GM15510 (cell line): Measurements from ENCODE around the gene OR8S1.

Experiments used
- POLR2A ChIP-seq: IDR thresholded peaks from 3 replicates; pipeline ENCODE4 v1.6.1; 2011; ENCODE audit warnings: borderline replicate concordance; ENCODE audit not compliant: insufficient read length; ENCODE audit errors: extremely low read depth

OR8S1 gene

GRCh38 chr12:48525332-48525731 is at the start of gene OR8S1:
Gene OR8S1, plus strand, starts transcription at chr12:48525632. Its CDS starts 0 bp downstream, at chr12:48525632.
- no peak for TF ChIP-seq POLR2A

GRCh38 chr12:48482198-48482597 is 43.2 kb upstream of the OR8S1 start, which contains the start of gene C12orf54:
Gene C12orf54, plus strand, starts transcription at chr12:48482498. Its CDS starts 799 bp downstream, at chr12:48483297.
- no peak for TF ChIP-seq POLR2A

DNA sequence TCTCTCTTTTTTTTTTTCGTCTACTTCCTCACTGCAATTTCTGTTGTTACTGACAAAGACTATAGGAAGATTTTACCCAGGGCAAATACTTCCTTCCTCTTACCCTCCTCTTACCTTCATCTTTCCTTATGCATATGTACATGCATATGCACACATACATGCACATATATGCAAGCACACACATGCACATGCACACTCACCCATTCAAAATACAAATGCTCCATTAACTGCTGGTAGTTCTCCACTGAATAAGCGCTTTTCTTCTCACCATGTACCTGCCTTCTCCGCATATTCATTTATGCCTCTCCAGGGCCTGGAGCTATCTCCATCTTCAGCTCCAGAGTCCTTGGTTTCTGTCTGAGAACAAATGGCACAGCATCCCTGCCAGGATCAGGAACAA is 42.5 kb upstream of the OR8S1 start:
- TF ChIP-seq POLR2A: no peak

DNA sequence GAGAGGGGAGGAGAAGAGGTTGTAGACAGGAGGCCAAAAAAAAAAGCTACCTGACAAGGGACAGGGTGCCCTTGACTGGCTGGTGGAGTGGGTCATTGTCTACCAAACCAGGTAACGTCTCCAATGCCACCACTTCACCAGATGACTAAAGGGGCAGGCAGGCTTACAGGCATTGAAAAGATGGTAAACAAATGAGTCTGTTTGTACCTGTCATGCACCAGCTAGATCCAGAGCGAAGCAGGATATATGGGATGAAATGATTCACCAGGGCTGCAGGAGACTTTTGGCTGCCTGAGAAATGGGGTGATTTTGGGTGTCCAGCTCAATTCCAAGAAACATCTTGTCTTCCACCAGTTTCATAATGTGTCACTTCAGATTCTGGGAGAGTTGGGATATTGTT is 39.2 kb upstream of the OR8S1 start:
- no peak for TF ChIP-seq POLR2A

DNA sequence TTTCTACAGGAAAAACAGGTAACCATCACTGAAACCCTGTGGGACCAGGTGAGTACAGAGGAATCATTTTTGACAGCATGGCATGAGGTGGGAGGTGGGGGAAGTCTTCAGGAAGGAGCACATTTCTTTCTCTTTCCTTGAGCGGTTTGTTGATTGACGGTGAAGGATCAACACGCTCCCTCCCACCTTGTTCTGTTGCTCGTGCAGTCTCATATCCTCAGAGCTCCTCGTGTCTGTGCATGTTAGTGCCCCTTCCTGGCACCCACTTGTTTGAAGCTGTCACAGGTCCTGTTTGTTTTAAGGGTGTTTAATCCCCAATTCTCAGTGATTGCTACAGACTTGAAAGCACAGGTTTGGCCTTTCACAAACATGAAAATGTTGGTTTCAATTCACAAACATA is 38.8 kb upstream of the OR8S1 start:
- no peak for TF ChIP-seq POLR2A

- no peak for TF ChIP-seq POLR2A
These were observed 36.4 kb upstream of the OR8S1 start for GRCh38 chr12:48489012-48489411.

DNA sequence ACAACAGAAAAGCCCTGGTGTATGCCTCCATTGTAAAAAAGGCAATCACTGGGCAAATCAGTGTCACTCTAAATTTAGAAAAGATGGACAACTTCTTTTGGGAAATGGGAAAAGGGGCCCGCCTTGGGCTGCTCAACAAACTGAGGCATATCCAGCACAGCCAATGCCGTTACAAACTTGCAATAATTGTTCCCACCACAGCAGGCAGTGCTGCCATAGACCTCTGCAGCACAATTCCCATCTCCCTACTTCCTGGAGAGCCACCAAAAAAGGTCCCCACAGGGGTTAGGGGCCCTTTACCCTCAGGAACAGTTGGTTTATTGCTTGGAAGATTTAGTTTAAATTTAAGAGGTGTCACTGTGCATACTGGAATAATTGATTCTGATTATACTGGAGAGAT is 16.4 kb upstream of the OR8S1 start:
- TF ChIP-seq POLR2A: no peak

- no peak for TF ChIP-seq POLR2A
These were observed 15.3 kb upstream of the OR8S1 start for GRCh38 chr12:48510111-48510510.

- TF ChIP-seq POLR2A: no peak
These were observed 12.6 kb upstream of the OR8S1 start for GRCh38 chr12:48512855-48513254.

DNA sequence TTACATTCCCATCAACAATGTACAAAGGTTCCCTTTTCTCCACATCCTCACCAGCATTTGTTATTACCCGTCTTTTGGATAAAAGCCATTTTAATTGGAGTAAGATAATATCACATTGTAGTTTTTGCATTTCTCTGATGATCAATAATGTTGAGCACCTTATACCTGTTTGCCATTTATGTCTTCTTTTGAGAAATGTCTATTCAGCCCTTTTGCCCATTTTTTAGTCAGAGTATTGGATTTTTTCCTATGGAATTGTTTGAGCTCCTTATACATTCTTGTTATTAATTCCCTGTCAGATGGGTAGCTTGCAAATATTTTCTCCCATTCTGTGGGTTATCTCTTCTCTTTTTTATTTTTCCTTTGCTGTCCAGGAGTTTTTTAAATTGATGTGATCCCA is 10.7 kb upstream of the OR8S1 start:
- no peak for TF ChIP-seq POLR2A

GRCh38 chr12:48527891-48528670 is 2.6 kb downstream of the OR8S1 start:
- no peak for TF ChIP-seq POLR2A

DNA sequence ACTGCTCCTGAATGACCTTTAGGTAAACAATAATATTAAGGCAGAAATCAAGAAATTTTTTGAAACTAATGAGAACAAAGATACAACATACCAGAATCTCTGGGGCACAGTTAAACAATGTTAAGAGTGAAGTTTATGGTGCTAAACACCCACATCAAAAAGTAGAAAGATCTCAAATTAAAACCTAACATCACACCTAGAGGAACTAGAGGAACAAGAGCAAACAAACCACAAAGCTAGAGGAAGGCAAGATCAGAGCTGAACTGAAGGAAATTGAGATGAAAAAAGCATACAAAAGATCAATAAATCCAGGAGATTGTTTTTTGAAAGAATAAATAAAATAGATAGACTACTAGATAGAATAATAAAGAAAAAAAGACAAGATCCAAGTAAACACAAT is 7.2 kb downstream of the OR8S1 start:
- no peak for TF ChIP-seq POLR2A

DNA sequence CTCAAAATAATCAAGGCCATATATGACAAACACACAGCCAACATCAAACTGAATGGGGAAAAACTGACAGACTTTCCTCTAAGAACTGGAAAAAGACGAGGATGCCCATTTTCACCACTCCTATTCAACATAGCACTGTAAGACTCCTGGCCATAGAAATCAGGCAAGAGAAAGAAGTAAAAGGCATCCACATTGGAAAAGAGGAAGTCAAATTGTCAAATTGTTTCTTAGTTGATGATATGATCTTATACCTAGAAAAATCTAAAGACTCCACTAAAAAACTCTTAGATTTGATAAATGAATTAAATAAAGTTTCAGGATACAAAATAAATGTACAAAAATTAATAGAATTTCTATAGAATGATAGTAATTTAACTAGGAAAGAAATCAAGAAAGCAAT is 11.2 kb downstream of the OR8S1 start:
- no peak for TF ChIP-seq POLR2A

- no peak for TF ChIP-seq POLR2A
These were observed 17.0 kb downstream of the OR8S1 start for GRCh38 chr12:48542300-48542928.

- TF ChIP-seq POLR2A: no peak
These were observed 20.5 kb downstream of the OR8S1 start for GRCh38 chr12:48545833-48546469.
